Heart right ventricle (tissue), 16 donors: ENCODE data around the gene TLL2. TPM values are rescaled to one million over a fixed set of nuclear protein-coding genes. Genes with fewer than 3 reads are reported as not detected.

Experiments used
- ATAC-seq, 8 donors: fragments of 200-7000 bp; cut with Tn5 transposase; one replicate each; pipeline ENCODE4 v1.9.1; 2020; ENCODE audit warnings: mild to moderate bottlenecking in 8 of 8, moderate library complexity in 8 of 8, moderate number of reproducible peaks in 1 of 8
- DNase-seq, 2 donors: peaks; one replicate each; pipeline ENCODE4 v3.0.0-alpha.2; 2020
- H3K27ac ChIP-seq, 10 donors: fragments of 200-600 bp; sonication (generic) in 2 of 10; one replicate each; pipeline versions ENCODE4 v1.5.0 to v1.8.0; 2020 to 2022; ENCODE audit warnings: mild to moderate bottlenecking in 3 of 10
- H3K27me3 ChIP-seq, 7 donors: fragments of 200-600 bp; one replicate each; pipeline ENCODE4 v1.8.0; 2021 to 2022; ENCODE audit warnings: mild to moderate bottlenecking in 2 of 7
- H3K36me3 ChIP-seq, 9 donors: fragments of 200-600 bp; sonication (generic) in 1 of 9; one replicate each; pipeline versions ENCODE4 v1.5.0 to v1.8.0; 2020 to 2022; ENCODE audit warnings: mild to moderate bottlenecking in 2 of 9
- H3K4me1 ChIP-seq, 9 donors: fragments of 200-600 bp; sonication (generic) in 1 of 9; one replicate each; pipeline versions ENCODE4 v1.5.0 to v1.8.0; 2020 to 2022; ENCODE audit warnings: mild to moderate bottlenecking in 4 of 9
- H3K4me3 ChIP-seq, 10 donors: fragments of 200-600 bp; sonication (generic) in 2 of 10; one replicate each; pipeline versions ENCODE4 v1.5.0 to v1.8.0; 2020 to 2022; ENCODE audit warnings: mild to moderate bottlenecking in 7 of 10, moderate library complexity in 2 of 10
- H3K9me3 ChIP-seq, 11 donors: fragments of 200-600 bp in 10 of 11; sonication (generic) in 2 of 11; one replicate each; pipeline versions ENCODE4 v1.5.0 to v1.8.0; 2013 to 2022; ENCODE audit warnings: mild to moderate bottlenecking in 2 of 11, control low read depth in 1 of 11, moderate library complexity in 1 of 11
- CTCF ChIP-seq, 9 donors: fragments of 200-600 bp; sonication (generic) in 2 of 9; IDR thresholded peaks; one replicate each; pipeline versions ENCODE4 v1.5.0 to v1.8.0; 2021 to 2022; ENCODE audit warnings: antibody characterized with exemption in 9 of 9, mild to moderate bottlenecking in 5 of 9, moderate library complexity in 1 of 9
- WGBS, 2 donors: extraction: QIAGEN DNeasy Blood & Tissue Kit; methylation state at CpG; one replicate each; pipeline ENCODE4 v1.1.7; 2013; ENCODE audit warnings: inconsistent platforms in 1 of 2; 5-methylcytosine and 5-hydroxymethylcytosine counted together
- intact Hi-C, 10 donors: fragments of 100-400 bp; cut with DNase I; formaldehyde crosslinking; loops; one replicate each; pipeline versions ENCODE4 v1.11.1 to v1.14.2; 2022
- polyA plus RNA-seq, 2 donors: library from polyadenylated mRNA; stranded (reverse); fragments of 200-250 nt; gene quantifications; one replicate each; pipeline ENCODE4 v1.2.3, GENCODE V29; 2013
- total RNA-seq, 10 donors: library from RNA; stranded (reverse); fragmentation: NEBNext Ultra II Directional in 3 of 10; extraction: Animal tissue kit (Norgen Biotek cat#: 25700) in 3 of 10; gene quantifications; one replicate each; pipeline versions ENCODE4 v1.2.1 to v1.2.4, GENCODE V29; 2021 to 2023
- donor health status: Arrhythmogenic right ventricular cardiomyopathy.
- donor health status: ischemic (EF 13 %, LVEDD 7.1; RV severe dilation, severe dysfunction).
- donor health status: healthy with polysubstance abuse.
- donor health status: DM: no; HTN: yes; CAD: no.
- donor health status: DM: no; HTN: no; CAD: no.
- donor health status: ischemic (EF 25% LVEDD 6.9; RV normal size, moderate dysfunction).
- donor health status: ischemic (EF 25% LVEDD 5.7; RV mildly dilated, moderate dysfunction).
- donor health status: healthy.
- donor health status: DM: yes; HTN: yes; CAD: no.
- donor health status: Ischemic cardiomyopathy.
- donor health status: ischemic (EF 35%, LVEDD 5.7; RV mildly dilated, moderate dysfunction).
- donor health status: nonischemic (EF 11% LVEDD 7.7; RV severe dilation, severe dysfunction).
- donor health status: DM: yes; HTN: yes; CAD: no.
- donor health status: PGD.
- donor health status: ischemic (EF 29% LVEDD 5.4; RV normal size, mild dysfunction).
- donor health status: nonischemic (EF 23%, LVEDD 6.1; RV moderate dilation, normal function).

The TLL2 gene
- total and polyA plus RNA-seq, 12 donors = 2.3 to 9.2 (median 6.9) TPM

GRCh38 chr10:96360766-96361165 is 153.0 kb downstream of the TLL2 start:
- DNase-seq = no peak
- Histone ChIP-seq H3K9me3 (no peaks in the 10 kb centered on the region), H3K36me3 (no peaks in the 10 kb centered on the region), H3K27me3 (peaks cover 0 to 8% (median 3%) of the 10 kb centered on the region in 7 donors), H3K4me1 (no peaks in the 10 kb centered on the region), H3K27ac (no peak overlapping the region), H3K4me3 (no peak overlapping the region)
- TF ChIP-seq CTCF (IDR thresholded peaks at IDR 0.05) = no peak
- intact Hi-C loops = no loop called here
- ATAC-seq = no peak
- 59 to 73% methylated on average over 3 of the region's 3 CpGs for WGBS, 2 donors

- peaks cover 0 to 10% (median 3%) of the 10 kb centered on the region in 7 donors for H3K27me3 ChIP-seq
- no peak overlapping the region for H3K4me3 ChIP-seq
- H3K9me3 ChIP-seq = no peaks in the 10 kb centered on the region
- no peak for DNase-seq
- no peaks in the 10 kb centered on the region for H3K36me3 ChIP-seq
- H3K4me1 ChIP-seq = no peaks in the 10 kb centered on the region
- no peak for ATAC-seq
- TF ChIP-seq CTCF (IDR thresholded peaks at IDR 0.05) = no peak
- intact Hi-C loops = no loop called here
- H3K27ac ChIP-seq = no peak overlapping the region
- WGBS, 2 donors = 90 to 92% methylated on average over 6 of the region's 6 CpGs
These were observed 153.4 kb downstream of the TLL2 start for GRCh38 chr10:96360331-96360730.

GRCh38 chr10:96359616-96360015 is 154.1 kb downstream of the TLL2 start:
- ATAC-seq (no peak), DNase-seq (no peak)
- Histone ChIP-seq H3K9me3 (no peaks in the 10 kb centered on the region), H3K27me3 (peaks cover 0 to 12% (median 7%) of the 10 kb centered on the region in 7 donors), H3K4me3 (no peak overlapping the region), H3K27ac (no peak overlapping the region), H3K36me3 (no peaks in the 10 kb centered on the region), H3K4me1 (no peaks in the 10 kb centered on the region)
- 81 to 91% methylated on average over 6 of the region's 6 CpGs for WGBS, 2 donors
- intact Hi-C loops = no loop called here
- no peak for TF ChIP-seq CTCF (IDR thresholded peaks at IDR 0.05)

- intact Hi-C loops = no loop called here
- Histone ChIP-seq H3K4me3 (no peak within 1 kb of the TSS), H3K4me1 (no peaks in the 10 kb centered on the region), H3K27ac (no peak within 1 kb of the TSS), H3K27me3 (peaks cover 0 to 16% (median 7%) of the 10 kb centered on the region in 7 donors), H3K9me3 (no peaks in the 10 kb centered on the region), H3K36me3 (no peaks in the 10 kb centered on the region)
- TF ChIP-seq CTCF (IDR thresholded peaks at IDR 0.05) = no peak
- ATAC-seq (no peak), DNase-seq (no peak)
- 65 to 67% methylated on average over 7 of the region's 7 CpGs for WGBS, 2 donors
These were observed 154.7 kb downstream of the TLL2 start, which contains the start of gene OPALIN for GRCh38 chr10:96358851-96359540. TSS of gene OPALIN (minus strand) at chr10:96359002. CDS start at chr10:96358896, 106 bp downstream.
